Left lung (tissue), 10 donors: ENCODE data around the gene ZNF268. TPM values are rescaled to one million over a fixed set of nuclear protein-coding genes. Genes with fewer than 3 reads are reported as not detected.

Experiments
- ATAC-seq: fragments of 200-7000 bp; cut with Tn5 transposase; one replicate; pipeline ENCODE4 v1.9.1; 2020; ENCODE audit warnings: moderate library complexity
- DNase-seq, 4 donors: peaks; one replicate each; pipeline ENCODE4 v3.0.0-alpha.2; 2013 to 2020
- H3K27ac ChIP-seq, 2 donors: fragments of 200-600 bp; sonication (generic) in 1 of 2; one replicate each; pipeline versions ENCODE4 v1.5.0 to v1.8.0; 2020 to 2021
- H3K27me3 ChIP-seq, 2 donors: fragments of 200-600 bp; sonication (generic) in 1 of 2; one replicate each; pipeline versions ENCODE4 v1.5.0 to v1.8.0; 2020 to 2021
- H3K36me3 ChIP-seq, 2 donors: fragments of 200-600 bp; sonication (generic) in 1 of 2; one replicate each; pipeline versions ENCODE4 v1.5.0 to v1.8.0; 2020 to 2021
- H3K4me1 ChIP-seq, 2 donors: fragments of 200-600 bp; one replicate each; pipeline ENCODE4 v1.8.0; 2021
- H3K4me3 ChIP-seq, 2 donors: fragments of 200-600 bp; sonication (generic) in 1 of 2; one replicate each; pipeline versions ENCODE4 v1.5.0 to v1.8.0; 2020 to 2021; ENCODE audit warnings: mild to moderate bottlenecking in 1 of 2
- H3K9me3 ChIP-seq, 2 donors: fragments of 200-600 bp; sonication (generic) in 1 of 2; one replicate each; pipeline versions ENCODE4 v1.5.0 to v1.8.0; 2020 to 2021
- CTCF ChIP-seq, 2 donors: fragments of 200-600 bp; sonication (generic) in 1 of 2; IDR thresholded peaks; one replicate each; pipeline versions ENCODE4 v1.5.0 to v1.8.0; 2021; ENCODE audit warnings: antibody characterized with exemption in 2 of 2
- intact Hi-C, 2 donors: fragments of 100-400 bp; cut with DNase I; formaldehyde crosslinking; loops; one replicate each; pipeline versions ENCODE4 v1.11.2 to v1.14.2; 2022
- polyA plus RNA-seq, 6 donors: library from polyadenylated mRNA; unstranded; fragments of 120-200 nt; gene quantifications; one replicate each; pipeline ENCODE4 v1.2.1, GENCODE V29; 2013; ENCODE audit not compliant: insufficient read length in 6 of 6
- total RNA-seq, 2 donors: library from RNA; stranded (reverse); fragmentation: NEBNext Ultra II Directional; extraction: Animal tissue kit (Norgen Biotek cat#: 25700); gene quantifications; one replicate each; pipeline ENCODE4 v1.2.1, GENCODE V29; 2021
- donor health status: DM: no; HTN: yes; CAD: no.
- donor health status: DM: no; HTN: no; CAD: no.

The ZNF268 gene
- total and polyA plus RNA-seq, 8 donors = 19.2 to 31.7 (median 26.5) TPM

GRCh38 chr12:133233006-133233405 is 51.7 kb downstream of the ZNF268 start:
- H3K27ac ChIP-seq = no peak overlapping the region
- no peak overlapping the region for H3K4me3 ChIP-seq
- H3K9me3 ChIP-seq = peaks cover 0 to 87% of the 10 kb centered on the region in 2 donors
- H3K27me3 ChIP-seq = peaks cover 0 to 22% of the 10 kb centered on the region in 2 donors
- intact Hi-C loops = no loop called here
- ATAC-seq = no peak
- no peaks in the 10 kb centered on the region for H3K4me1 ChIP-seq
- H3K36me3 ChIP-seq = no peaks in the 10 kb centered on the region
- DNase-seq = no peak
- TF ChIP-seq CTCF (IDR thresholded peaks at IDR 0.05) = no peak

GRCh38 chr12:133233993-133234564 is 52.8 kb downstream of the ZNF268 start:
- intact Hi-C loops = no loop called here
- H3K27me3 ChIP-seq = peaks cover 0 to 22% of the 10 kb centered on the region in 2 donors
- H3K36me3 ChIP-seq = no peaks in the 10 kb centered on the region
- no peak overlapping the region for H3K4me3 ChIP-seq
- H3K9me3 ChIP-seq = peaks cover 0 to 86% of the 10 kb centered on the region in 2 donors
- no peaks in the 10 kb centered on the region for H3K4me1 ChIP-seq
- ATAC-seq = no peak
- DNase-seq = no peak
- no peak for TF ChIP-seq CTCF (IDR thresholded peaks at IDR 0.05)
- H3K27ac ChIP-seq = no peak overlapping the region

- peaks cover 0 to 86% of the 10 kb centered on the region in 2 donors for H3K9me3 ChIP-seq
- intact Hi-C loops = no loop called here
- H3K4me3 ChIP-seq = no peak overlapping the region
- H3K27ac ChIP-seq = no peak overlapping the region
- peaks cover 0 to 22% of the 10 kb centered on the region in 2 donors for H3K27me3 ChIP-seq
- H3K36me3 ChIP-seq = no peaks in the 10 kb centered on the region
- H3K4me1 ChIP-seq = no peaks in the 10 kb centered on the region
- ATAC-seq (no peak), DNase-seq (no peak)
- no peak for TF ChIP-seq CTCF (IDR thresholded peaks at IDR 0.05)
These were observed 53.7 kb downstream of the ZNF268 start for GRCh38 chr12:133234971-133235370.

GRCh38 chr12:133235401-133236112 is 54.3 kb downstream of the ZNF268 start, which contains the start of gene ANHX:
Gene ANHX, minus strand, starts transcription at chr12:133235877. Its CDS starts 1,521 bp downstream, at chr12:133234356.
- intact Hi-C loops = no loop called here
- Histone ChIP-seq H3K36me3 (no peaks in the 10 kb centered on the region), H3K9me3 (peaks cover 0 to 83% of the 10 kb centered on the region in 2 donors), H3K27me3 (peaks cover 0 to 22% of the 10 kb centered on the region in 2 donors), H3K4me3 (no peak within 1 kb of the TSS), H3K27ac (no peak within 1 kb of the TSS), H3K4me1 (no peaks in the 10 kb centered on the region)
- no peak for DNase-seq
- TF ChIP-seq CTCF (IDR thresholded peaks at IDR 0.05) = no peak
- no peak for ATAC-seq

GRCh38 chr12:133236144-133236543 is 54.8 kb downstream of the ZNF268 start:
- no peak for TF ChIP-seq CTCF (IDR thresholded peaks at IDR 0.05)
- Histone ChIP-seq H3K27ac (no peak overlapping the region), H3K4me1 (no peaks in the 10 kb centered on the region), H3K4me3 (no peak overlapping the region), H3K36me3 (no peaks in the 10 kb centered on the region), H3K27me3 (peaks cover 0 to 22% of the 10 kb centered on the region in 2 donors), H3K9me3 (peaks cover 0 to 81% of the 10 kb centered on the region in 2 donors)
- intact Hi-C loops = no loop called here
- ATAC-seq (no peak), DNase-seq (no peak)
